ENCODE results near the gene TTBK2.

The TTBK2 gene

GRCh38 chr15:42724276-42724675 is 196.3 kb downstream of the TTBK2 start:
- no peak for DNase-seq

DNA sequence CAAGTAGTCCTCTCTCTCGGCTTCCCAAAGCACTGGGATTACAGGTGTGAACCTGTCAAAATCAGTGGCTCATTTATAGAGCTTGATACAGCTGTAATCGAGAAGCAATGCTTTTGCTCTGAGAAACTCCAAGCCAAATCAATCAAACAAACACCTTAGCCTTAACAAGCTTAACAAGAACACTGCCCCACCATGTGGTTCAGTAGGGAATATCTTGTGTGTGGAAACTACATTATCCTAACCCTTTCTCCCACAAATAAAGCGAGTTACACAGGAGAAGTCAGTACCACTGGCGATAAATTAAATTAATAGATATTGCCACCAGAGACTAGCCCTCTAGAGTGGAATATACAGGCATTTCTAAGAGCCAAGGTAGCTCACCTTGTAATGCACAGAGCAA is 197.5 kb downstream of the TTBK2 start:
- no peak for DNase-seq

DNA sequence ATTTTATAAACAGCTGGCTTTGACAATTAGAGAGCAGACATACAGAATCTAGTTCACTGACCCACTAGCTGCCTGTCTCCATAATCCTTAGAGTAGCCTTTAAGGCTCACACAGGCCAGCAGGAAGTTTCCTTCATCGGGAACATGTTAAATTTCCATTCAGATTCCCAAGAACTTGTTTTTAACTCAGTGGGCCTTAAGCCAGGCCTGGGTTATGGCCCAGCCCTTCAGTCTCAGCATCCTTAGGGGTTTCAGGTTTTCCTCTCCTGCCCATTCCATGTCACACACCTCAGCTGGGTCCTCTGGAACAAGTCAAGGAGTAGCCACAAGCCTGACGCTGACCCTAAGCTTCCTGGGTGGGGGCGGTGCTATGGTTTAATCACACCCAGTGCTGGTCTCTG is 198.7 kb downstream of the TTBK2 start:
- no peak for DNase-seq

DNA sequence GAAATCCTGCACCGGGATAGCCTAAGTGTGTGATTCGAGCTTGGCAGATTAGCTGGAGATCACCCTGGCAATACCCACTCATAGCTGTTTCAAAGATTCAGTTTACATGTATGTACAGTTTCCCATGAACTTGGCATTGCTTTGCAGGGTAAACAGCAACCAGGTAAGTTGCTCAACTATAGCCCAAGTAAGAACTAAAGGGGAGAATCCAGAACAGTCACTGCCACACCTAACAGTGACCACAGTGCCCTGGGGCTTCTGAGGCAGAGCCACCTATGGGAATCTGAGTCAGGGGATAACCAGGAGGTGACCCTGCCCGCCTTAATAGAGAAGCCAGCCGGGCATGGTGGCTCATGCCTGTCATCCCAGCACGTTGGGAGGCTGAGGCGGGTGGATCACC is 199.6 kb downstream of the TTBK2 start:
- DNase-seq: no peak

- DNase-seq: no peak
These were observed 200.5 kb downstream of the TTBK2 start for GRCh38 chr15:42720071-42720470.

DNA sequence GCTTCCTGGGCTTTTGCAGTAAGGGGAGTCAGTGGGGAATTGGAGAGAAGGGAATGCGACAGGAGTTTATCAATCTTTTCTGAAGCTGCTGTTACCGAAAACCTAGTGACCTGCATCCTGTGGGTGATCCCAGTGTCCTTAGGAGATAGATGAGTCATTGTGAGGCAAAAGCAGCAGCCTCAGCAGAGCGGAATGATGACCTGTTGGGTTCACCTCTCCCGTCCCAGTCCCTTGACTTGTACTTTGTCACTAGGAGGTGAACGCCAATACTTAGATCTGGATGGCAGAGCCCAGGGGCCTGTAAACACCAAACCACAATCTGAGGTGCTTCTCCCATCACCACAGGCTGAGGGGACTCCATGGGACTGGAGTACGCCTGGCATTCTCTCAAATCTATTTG is 201.5 kb downstream of the TTBK2 start:
- no peak for DNase-seq

GRCh38 chr15:42716626-42717025 is 204.0 kb downstream of the TTBK2 start:
- no peak for DNase-seq

GRCh38 chr15:42716125-42716524 is 204.5 kb downstream of the TTBK2 start:
- no peak for DNase-seq

DNA sequence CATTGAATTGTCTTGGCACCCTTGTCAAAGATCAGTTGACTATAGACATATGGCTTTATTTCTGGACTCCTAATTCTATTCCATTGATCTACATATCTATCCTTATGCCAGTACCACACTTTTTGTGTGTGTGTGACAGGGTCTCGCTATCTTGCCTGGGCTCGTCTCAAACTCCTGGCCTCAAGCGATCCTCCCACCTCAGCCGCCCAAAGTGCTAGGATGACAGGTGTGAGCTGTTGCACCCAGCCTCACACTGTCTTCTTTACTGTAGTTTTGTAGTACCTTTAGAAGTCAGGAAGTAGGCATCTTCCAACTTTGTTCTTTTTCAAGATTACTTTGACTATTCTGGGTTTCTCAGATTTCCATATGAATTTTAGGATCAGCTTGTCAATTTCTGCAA is 208.0 kb downstream of the TTBK2 start:
- no peak for DNase-seq

DNA sequence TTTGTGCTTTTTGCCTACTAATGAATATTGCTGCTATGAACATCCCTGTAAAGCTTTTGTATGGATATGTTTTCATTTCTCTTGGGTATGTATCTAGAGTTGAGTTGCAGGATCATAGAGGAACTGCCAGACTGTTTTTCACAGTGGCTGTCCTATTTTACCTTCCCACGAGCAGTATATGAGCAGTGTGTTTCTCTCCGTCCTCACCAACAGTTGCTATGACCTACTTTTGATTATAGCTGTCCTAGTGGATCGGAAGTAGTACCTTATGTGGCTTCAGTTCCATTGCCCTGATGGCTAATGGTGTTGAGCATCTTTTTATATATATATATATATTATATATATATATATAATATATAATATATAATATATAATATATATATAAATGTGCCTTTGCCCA is 208.8 kb downstream of the TTBK2 start:
- no peak for DNase-seq

GRCh38 chr15:42710662-42711061 is 209.9 kb downstream of the TTBK2 start:
- DNase-seq: no peak

DNA sequence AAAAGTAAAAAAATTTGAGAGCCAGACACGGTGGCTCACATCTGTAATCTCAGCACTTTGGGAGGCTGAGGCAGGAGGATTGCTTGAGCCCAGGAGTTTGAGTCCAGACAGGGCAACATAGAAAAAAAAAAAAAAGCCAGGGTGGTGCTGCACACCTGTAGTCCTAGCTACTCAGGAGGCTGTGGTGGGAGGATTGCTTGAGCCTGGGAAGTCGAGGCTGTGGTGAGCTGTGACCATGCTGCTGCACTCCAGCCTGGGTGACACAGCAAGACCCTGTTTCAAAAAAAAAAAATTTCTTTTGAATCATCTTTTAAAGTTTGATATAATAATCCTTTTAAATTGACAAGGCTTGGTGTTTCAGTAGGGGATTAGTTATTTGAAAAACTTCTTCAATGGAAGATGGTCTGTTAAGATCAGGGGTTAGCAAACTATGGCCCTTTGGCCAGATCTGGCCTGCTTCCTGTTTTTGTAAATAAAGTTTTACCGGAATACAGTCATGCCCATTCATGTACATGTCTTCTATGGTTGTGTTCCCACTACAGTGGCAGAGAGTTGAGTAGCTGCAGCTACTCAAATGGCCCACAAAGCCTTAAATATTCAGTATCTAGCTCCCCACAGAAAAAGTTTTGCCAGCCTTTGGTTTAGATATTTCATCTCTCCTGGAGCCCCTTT is 212.6 kb downstream of the TTBK2 start:
- DNase-seq: no peak

GRCh38 chr15:42707068-42707467 is 213.5 kb downstream of the TTBK2 start:
- DNase-seq: no peak

- DNase-seq: no peak
These were observed 215.2 kb downstream of the TTBK2 start for GRCh38 chr15:42705336-42705735.

GRCh38 chr15:42704492-42704926 is 216.1 kb downstream of the TTBK2 start:
- peak; percentile 55 for DNase-seq

- no peak for DNase-seq
These were observed 224.0 kb downstream of the TTBK2 start for GRCh38 chr15:42696626-42697025.

DNA sequence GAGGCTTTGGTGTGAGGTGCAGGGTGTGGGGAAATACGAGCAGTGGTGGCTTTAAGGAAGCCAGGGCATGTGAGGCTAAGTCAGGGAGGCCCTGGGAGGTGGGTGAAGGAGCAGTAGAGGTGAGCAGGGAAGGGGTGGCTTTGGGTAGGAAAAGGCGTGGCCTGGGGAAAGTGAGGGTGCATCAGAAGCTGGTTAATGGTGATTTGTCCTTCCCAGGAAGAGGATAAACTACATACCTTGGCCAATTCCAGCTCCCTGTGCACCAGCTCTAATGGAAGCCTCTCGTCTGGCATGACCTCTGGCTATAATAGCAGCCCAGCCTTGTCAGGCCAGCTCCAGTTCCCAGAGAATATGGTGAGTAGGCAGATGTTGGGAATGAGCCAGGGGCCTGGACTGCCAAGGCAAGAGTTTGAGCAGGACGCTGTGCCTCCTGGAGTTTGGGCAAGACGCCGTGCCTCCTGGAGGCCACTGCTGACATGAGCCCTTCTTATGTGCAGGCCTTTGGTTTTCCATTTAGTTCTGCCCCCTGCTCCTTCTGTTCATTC is 225.0 kb downstream of the TTBK2 start:
- no peak for DNase-seq

DNA sequence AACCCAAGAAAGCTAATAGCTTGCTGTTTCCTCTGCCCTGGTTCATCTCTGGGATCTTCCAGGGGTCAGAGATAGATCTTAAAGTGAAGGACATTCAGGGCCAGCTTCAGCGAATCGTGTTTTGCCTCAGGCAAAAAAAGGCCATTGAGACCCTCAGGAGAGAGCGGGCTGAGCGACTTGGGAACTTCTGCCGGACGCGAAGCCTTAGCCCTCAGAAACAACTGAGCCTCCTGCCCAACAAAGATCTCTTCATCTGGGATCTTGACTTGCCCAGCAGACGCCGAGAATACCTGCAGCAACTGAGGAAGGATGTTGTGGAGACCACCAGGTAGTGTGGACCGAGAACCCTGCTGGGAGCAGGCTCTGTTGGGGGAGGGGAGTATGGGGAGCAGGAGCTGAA is 226.2 kb downstream of the TTBK2 start:
- DNase-seq: no peak

GRCh38 chr15:42693942-42694341 is 226.6 kb downstream of the TTBK2 start:
- no peak for DNase-seq

DNA sequence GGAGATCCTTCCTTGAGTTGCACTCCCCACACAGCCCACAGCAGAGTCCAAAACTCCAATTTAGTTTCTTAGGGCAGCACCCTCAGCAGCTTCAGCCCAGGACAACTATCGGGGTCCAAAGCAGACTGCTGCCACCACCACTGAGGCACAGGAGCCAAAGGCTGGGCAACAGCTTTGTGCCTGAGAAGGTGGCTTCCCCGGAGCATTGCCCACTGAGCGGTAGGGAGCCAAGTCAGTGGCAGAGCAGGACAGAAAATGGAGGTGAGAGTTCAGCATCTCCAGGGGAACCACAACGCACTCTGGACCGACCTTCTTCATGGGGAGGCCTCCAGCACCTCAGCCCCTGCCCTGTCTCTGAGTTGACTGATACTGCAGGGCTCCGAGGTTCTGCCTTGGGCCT is 227.1 kb downstream of the TTBK2 start:
- DNase-seq: no peak

GRCh38 chr15:42692997-42693396 is 227.6 kb downstream of the TTBK2 start:
- no peak for DNase-seq

- no peak for DNase-seq
These were observed 228.0 kb downstream of the TTBK2 start for GRCh38 chr15:42692536-42692935.

DNA sequence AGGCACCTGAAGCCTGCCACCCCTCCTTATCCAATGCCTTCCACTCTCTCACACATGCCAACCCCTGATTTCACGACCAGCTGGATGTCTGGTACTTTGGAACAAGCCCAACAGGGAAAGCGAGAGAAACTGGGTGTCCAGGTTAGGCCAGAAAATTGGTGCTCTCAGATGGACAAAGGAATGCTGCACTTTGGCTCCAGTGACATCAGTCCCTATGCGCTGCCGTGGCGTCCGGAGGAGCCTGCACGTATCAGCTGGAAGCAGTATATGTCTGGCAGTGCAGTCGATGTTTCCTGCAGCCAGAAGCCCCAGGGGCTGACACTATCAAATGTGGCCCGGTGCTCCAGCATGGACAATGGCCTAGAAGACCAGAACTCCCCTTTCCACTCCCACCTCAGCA is 228.8 kb downstream of the TTBK2 start:
- DNase-seq: no peak

DNA sequence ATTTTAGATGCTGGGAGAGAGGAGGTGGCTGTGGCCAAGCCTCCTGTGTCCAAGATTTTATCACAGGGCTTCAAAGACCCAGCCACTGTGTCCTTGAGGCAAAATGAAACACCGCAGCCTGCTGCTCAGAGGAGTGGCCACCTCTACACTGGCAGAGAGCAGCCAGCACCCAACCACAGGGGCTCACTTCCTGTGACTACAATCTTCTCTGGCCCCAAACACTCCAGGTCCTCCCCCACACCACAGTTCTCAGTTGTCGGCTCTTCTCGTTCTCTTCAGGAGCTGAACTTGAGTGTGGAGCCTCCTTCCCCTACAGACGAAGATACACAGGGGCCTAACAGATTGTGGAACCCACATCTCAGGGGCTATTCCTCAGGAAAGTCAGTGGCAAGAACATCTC is 229.3 kb downstream of the TTBK2 start:
- no peak for DNase-seq

All from activated CD4-positive, CD25-positive, alpha-beta regulatory T cell treated with anti-CD3 and anti-CD28 coated beads, Interleukin-2, amount 50 U/mL, for 72 hours (primary cell).